Measurements from ENCODE around the gene PCNA.

- TF ChIP-seq, protein P1, sequence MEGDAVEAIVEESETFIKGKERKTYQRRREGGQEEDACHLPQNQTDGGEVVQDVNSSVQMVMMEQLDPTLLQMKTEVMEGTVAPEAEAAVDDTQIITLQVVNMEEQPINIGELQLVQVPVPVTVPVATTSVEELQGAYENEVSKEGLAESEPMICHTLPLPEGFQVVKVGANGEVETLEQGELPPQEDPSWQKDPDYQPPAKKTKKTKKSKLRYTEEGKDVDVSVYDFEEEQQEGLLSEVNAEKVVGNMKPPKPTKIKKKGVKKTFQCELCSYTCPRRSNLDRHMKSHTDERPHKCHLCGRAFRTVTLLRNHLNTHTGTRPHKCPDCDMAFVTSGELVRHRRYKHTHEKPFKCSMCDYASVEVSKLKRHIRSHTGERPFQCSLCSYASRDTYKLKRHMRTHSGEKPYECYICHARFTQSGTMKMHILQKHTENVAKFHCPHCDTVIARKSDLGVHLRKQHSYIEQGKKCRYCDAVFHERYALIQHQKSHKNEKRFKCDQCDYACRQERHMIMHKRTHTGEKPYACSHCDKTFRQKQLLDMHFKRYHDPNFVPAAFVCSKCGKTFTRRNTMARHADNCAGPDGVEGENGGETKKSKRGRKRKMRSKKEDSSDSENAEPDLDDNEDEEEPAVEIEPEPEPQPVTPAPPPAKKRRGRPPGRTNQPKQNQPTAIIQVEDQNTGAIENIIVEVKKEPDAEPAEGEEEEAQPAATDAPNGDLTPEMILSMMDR (IDR thresholded peaks at IDR 0.05; ENCODE audit: low read length) = no peak
- no peak for TF ChIP-seq EZH2 (IDR thresholded peaks at IDR 0.05; ENCODE audit: borderline replicate concordance, low read length)
These were observed 10.5 kb downstream of the PCNA start for GRCh38 chr20:5109276-5109675.

Data from OCI-LY1 (cell line).